ENCODE data around the gene ANKEF1.

The ANKEF1 gene

GRCh38 chr20:10051185-10051584, 16.4 kb downstream of the ANKEF1 start:
- TF ChIP-seq, protein P1, sequence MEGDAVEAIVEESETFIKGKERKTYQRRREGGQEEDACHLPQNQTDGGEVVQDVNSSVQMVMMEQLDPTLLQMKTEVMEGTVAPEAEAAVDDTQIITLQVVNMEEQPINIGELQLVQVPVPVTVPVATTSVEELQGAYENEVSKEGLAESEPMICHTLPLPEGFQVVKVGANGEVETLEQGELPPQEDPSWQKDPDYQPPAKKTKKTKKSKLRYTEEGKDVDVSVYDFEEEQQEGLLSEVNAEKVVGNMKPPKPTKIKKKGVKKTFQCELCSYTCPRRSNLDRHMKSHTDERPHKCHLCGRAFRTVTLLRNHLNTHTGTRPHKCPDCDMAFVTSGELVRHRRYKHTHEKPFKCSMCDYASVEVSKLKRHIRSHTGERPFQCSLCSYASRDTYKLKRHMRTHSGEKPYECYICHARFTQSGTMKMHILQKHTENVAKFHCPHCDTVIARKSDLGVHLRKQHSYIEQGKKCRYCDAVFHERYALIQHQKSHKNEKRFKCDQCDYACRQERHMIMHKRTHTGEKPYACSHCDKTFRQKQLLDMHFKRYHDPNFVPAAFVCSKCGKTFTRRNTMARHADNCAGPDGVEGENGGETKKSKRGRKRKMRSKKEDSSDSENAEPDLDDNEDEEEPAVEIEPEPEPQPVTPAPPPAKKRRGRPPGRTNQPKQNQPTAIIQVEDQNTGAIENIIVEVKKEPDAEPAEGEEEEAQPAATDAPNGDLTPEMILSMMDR (IDR thresholded peaks at IDR 0.05; ENCODE audit: low read depth, low read length, missing control alignments): no peak
- no peak for DNase-seq (ENCODE audit: low read depth)
- no peak overlapping the region for H3K4me3 ChIP-seq (ENCODE audit: low read depth, low read length)

- DNase-seq (ENCODE audit: low read depth): no peak
- no peak overlapping the region for H3K4me3 ChIP-seq (ENCODE audit: low read depth, low read length)
- TF ChIP-seq, protein P1 (IDR thresholded peaks at IDR 0.05; ENCODE audit: low read depth, low read length, missing control alignments): no peak
Measured at GRCh38 chr20:10059006-10059405, 24.2 kb downstream of the ANKEF1 start.

- TF ChIP-seq, protein P1 (IDR thresholded peaks at IDR 0.05; ENCODE audit: low read depth, low read length, missing control alignments): no peak
- peak; percentile 16 for DNase-seq (ENCODE audit: low read depth)
- no peak overlapping the region for H3K4me3 ChIP-seq (ENCODE audit: low read depth, low read length)
Measured at GRCh38 chr20:10060226-10060625, 25.4 kb downstream of the ANKEF1 start.

DNA sequence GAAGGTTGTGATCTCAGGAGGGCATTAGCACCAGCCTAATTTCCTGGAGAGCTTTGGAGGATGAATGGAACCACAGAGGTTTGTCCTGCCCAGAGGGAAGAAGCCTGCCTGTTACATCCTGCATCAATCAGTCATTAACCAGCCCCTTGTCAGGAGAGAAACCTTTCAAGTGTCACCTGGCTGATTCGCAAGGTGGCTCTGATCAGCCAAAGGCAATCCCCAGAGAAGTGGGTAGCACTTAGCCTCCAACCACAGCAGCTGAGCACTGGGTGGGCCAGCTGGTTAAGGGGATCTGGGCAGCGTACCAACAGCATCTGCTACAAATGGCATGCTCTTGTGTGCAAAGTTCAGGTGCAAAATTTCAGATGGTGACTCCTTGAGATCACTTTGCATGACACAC, 26.9 kb downstream of the ANKEF1 start:
- no peak for DNase-seq (ENCODE audit: low read depth)
- TF ChIP-seq, protein P1 (IDR thresholded peaks at IDR 0.05; ENCODE audit: low read depth, low read length, missing control alignments): no peak
- H3K4me3 ChIP-seq (ENCODE audit: low read depth, low read length): no peak overlapping the region

DNA sequence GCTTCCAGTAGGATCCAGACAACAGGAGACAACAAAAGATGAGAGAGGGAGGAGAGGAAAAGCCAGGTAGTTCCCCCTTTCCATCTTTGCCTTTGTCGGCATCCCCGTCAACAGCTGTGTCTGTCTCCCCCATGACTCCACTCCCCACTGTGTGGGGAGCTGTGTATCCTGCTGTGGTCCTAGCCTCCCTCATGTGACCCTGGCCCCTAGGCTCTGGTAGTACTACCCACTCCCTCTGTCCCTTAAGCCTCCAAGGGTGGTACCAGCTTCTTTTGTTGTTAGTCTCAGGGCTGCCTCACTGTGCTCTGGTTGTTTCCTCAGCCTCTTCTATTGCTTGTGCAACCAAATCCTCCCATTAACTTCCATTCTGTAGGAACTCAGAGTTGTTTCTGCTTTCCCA, 28.7 kb downstream of the ANKEF1 start:
- TF ChIP-seq, protein P1 (IDR thresholded peaks at IDR 0.05; ENCODE audit: low read depth, low read length, missing control alignments): no peak
- H3K4me3 ChIP-seq (ENCODE audit: low read depth, low read length): no peak overlapping the region
- DNase-seq (ENCODE audit: low read depth): no peak

DNA sequence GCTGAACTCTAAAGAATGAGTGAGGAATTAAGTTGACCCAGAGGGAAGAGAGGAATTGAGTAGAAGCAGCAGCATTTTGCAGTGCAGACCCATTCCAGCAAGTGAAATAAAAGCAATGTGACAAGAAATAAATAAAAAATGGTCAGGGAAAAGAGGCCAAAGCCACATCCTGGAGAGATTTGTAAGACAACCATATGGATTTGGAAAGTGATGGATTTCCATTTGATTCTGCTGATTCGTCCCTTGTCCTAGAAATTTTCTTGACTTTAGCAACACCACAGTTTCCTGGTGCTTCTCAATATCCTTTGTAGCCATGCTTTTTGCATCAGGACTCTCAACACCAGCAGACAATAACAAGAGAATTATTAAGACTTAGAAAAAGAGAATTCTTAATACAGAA, 29.8 kb downstream of the ANKEF1 start:
- DNase-seq (ENCODE audit: low read depth): no peak
- TF ChIP-seq, protein P1 (IDR thresholded peaks at IDR 0.05; ENCODE audit: low read depth, low read length, missing control alignments): no peak
- H3K4me3 ChIP-seq (ENCODE audit: low read depth, low read length): no peak overlapping the region

GRCh38 chr20:10065154-10065833, 30.5 kb downstream of the ANKEF1 start:
- DNase-seq (ENCODE audit: low read depth): no peak
- TF ChIP-seq, protein P1 (IDR thresholded peaks at IDR 0.05; ENCODE audit: low read depth, low read length, missing control alignments): no peak
- no peak overlapping the region for H3K4me3 ChIP-seq (ENCODE audit: low read depth, low read length)

Data from GM12864 (cell line).